Vagina (tissue), 2 donors: ENCODE data around the gene BATF. TPM values are rescaled to one million over a fixed set of nuclear protein-coding genes. Genes with fewer than 3 reads are reported as not detected.

ENCODE experiments used
- DNase-seq, 2 donors: peaks; one replicate each; pipeline ENCODE4 v3.0.0-alpha.2; 2017; ENCODE audit errors: extremely low spot score in 2 of 2
- H3K27ac ChIP-seq: fragments of 200-600 bp; sonication (generic); one replicate; pipeline ENCODE4 v1.5.1; 2019
- H3K27me3 ChIP-seq: fragments of 200-600 bp; sonication (generic); one replicate; pipeline ENCODE4 v1.5.1; 2019
- H3K36me3 ChIP-seq, 2 donors: fragments of 200-600 bp; sonication (generic); one replicate each; pipeline ENCODE4 v1.5.1; 2017 to 2019
- H3K4me1 ChIP-seq: fragments of 200-600 bp; sonication (generic); one replicate; pipeline ENCODE4 v1.5.1; 2019
- H3K4me3 ChIP-seq, 2 donors: fragments of 200-600 bp; sonication (generic); 1 replicate in 1 of 2; 2 replicates in 1 of 2; pipeline ENCODE4 v1.5.1; 2016 to 2019
- H3K9me3 ChIP-seq: fragments of 200-600 bp; sonication (generic); one replicate; pipeline ENCODE4 v1.5.1; 2019
- CTCF ChIP-seq, 3 experiments: fragments of 450-650 bp in 2 of 3; fragments of 200-600 bp in 1 of 3; sonication (generic) in 1 of 3; IDR thresholded peaks; one replicate each; pipeline ENCODE4 v1.5.1; 2017 to 2019; ENCODE audit warnings: antibody characterized with exemption in 3 of 3, mild to moderate bottlenecking in 2 of 3, moderate library complexity in 2 of 3
- POLR2A ChIP-seq, 2 donors: fragments of 450-650 bp; IDR thresholded peaks; one replicate each; pipeline ENCODE4 v1.6.1; 2017; ENCODE audit warnings: antibody characterized with exemption in 2 of 2, mild to moderate bottlenecking in 2 of 2, moderate library complexity in 2 of 2
- POLR2AphosphoS5 ChIP-seq, 2 donors: sonication (generic); formaldehyde crosslinking; IDR thresholded peaks; one replicate each; pipeline ENCODE4 v1.9.0; 2017; ENCODE audit warnings: antibody characterized with exemption in 2 of 2, mild to moderate bottlenecking in 2 of 2, low read depth in 1 of 2; ENCODE audit not compliant: insufficient read depth in 1 of 2
- intact Hi-C: fragments of 100-400 bp; cut with DNase I; formaldehyde crosslinking; loops from one replicate; pipeline ENCODE4 v1.15.1; 2023
- total RNA-seq: library from RNA; depleted of rRNA; stranded (reverse); fragments of >200 nt; gene quantifications from one replicate; pipeline ENCODE4 v1.2.3, GENCODE V29; 2016

Gene BATF
- total RNA-seq, 1 donor from 2014 or later, result 12.0 TPM

- DNase-seq, result no peak
- no peaks in the 10 kb centered on the region for H3K36me3 ChIP-seq
- intact Hi-C loops, result no loop called here
- H3K9me3 ChIP-seq, result no peaks in the 10 kb centered on the region
- peaks cover 5% of the 10 kb centered on the region for H3K4me1 ChIP-seq
- no peak for TF ChIP-seq CTCF (IDR thresholded peaks at IDR 0.05)
- TF ChIP-seq POLR2AphosphoS5 (IDR thresholded peaks at IDR 0.05; ENCODE audit: insufficient read depth in 1 of 2, low read depth in 1 of 2), result no peak
- H3K27me3 ChIP-seq, result no peaks in the 10 kb centered on the region
- H3K27ac ChIP-seq, result no peak overlapping the region
- H3K4me3 ChIP-seq, result no peak overlapping the region
Measured at GRCh38 chr14:75559045-75559444, 36.8 kb downstream of the BATF start.

DNA sequence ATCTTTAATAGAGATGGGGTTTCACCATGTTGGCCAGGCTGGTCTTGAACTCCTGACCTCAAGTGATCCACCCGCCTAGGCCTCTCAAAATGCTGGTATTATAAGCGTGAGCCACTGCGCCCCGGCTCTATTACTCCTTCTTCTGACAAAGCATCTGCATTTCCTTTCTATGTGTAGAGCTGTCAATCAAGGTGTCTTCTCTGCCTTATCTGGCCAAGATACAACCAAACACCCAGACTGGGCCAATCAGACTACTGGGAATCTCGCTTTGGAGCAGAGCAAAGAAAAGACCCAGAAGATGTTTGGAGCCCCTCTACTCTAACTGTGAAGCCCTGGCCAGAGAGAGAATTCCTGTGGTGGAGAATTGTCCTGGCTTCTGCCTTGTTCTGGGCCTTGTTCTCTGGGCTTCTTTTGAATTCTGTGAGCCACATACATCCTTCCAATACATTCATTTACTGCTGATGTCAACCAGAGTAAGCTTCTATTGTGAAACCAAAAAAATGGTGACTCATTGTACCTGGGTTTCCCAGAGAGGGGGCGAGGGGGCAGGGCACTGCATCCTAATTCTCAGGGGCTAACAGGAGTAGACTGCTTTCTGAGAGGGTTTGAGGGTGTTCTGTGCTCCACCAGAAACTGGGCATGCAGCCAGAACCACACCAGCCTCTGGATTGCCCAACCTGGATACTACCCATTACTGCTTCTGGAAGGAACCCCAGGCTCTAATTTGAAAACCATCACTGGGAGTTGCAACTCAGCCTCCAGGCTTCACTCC, 37.4 kb downstream of the BATF start:
- no peak for TF ChIP-seq POLR2A (IDR thresholded peaks at IDR 0.05)
- no peak for TF ChIP-seq POLR2AphosphoS5 (IDR thresholded peaks at IDR 0.05; ENCODE audit: insufficient read depth in 1 of 2, low read depth in 1 of 2)
- TF ChIP-seq CTCF (IDR thresholded peaks at IDR 0.05), result no peak
- Histone ChIP-seq H3K9me3 (no peaks in the 10 kb centered on the region), H3K27me3 (no peaks in the 10 kb centered on the region), H3K27ac (no peak overlapping the region), H3K36me3 (no peaks in the 10 kb centered on the region), H3K4me1 (peaks cover 5% of the 10 kb centered on the region), H3K4me3 (no peak overlapping the region)
- intact Hi-C loops, result no loop called here
- no peak for DNase-seq

DNA sequence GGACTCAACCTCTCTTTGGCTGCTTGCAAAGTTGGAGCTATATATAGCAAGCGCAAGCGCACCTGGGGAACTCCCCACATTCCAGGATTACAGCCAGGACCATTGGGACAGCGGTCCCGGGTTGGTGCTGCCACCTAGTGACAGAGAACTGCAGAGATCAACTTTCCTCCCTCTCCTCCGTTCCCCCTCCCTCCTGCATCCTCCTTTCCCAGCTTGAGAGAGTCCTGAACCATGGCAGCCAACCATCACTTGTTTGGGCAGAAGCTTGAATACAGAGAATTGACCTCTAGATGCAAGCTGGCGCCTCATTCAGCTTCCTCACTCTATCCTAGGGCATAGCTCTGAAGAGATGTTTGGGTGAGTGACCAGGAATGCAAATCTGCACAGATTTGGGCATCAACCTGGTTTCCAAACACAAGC, 38.8 kb downstream of the BATF start:
- no peak for DNase-seq
- peak in 1 of 2 donors; percentile 38 for TF ChIP-seq POLR2AphosphoS5 (IDR thresholded peaks at IDR 0.05; ENCODE audit: insufficient read depth in 1 of 2, low read depth in 1 of 2)
- no peak for TF ChIP-seq POLR2A (IDR thresholded peaks at IDR 0.05)
- TF ChIP-seq CTCF (IDR thresholded peaks at IDR 0.05), result peak; percentile 56 to 64 (median 58)

DNA sequence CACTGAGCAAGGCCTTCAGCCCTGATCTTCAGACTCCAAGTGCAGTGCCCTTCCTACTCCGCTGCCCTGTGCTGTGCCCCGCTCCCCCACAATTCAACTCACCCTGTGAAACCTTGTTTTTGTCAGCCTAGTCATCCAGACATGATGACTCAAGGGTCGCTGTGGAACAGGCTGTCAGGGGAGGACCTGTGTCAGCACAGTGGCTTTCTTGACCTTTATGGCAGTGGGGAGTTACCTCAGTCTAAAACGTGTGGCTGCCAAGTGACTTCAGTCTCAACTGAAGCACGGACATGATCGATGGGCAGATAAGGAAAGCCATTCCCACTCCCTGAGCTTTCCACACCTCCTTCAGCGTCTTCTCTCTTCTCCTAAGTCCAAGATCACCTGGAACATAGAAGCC, 39.8 kb downstream of the BATF start:
- Histone ChIP-seq H3K27me3 (no peaks in the 10 kb centered on the region), H3K9me3 (no peaks in the 10 kb centered on the region), H3K27ac (no peak overlapping the region), H3K4me1 (peaks cover 5% of the 10 kb centered on the region), H3K4me3 (no peak overlapping the region), H3K36me3 (no peaks in the 10 kb centered on the region)
- intact Hi-C loops, result no loop called here
- TF ChIP-seq POLR2A (IDR thresholded peaks at IDR 0.05) (no peak), POLR2AphosphoS5 (IDR thresholded peaks at IDR 0.05; ENCODE audit: insufficient read depth in 1 of 2, low read depth in 1 of 2) (no peak), CTCF (IDR thresholded peaks at IDR 0.05) (no peak)
- no peak for DNase-seq

More for the DNA sequence above, 38.8 kb downstream of the BATF start:
- intact Hi-C loops, result no loop called here
- H3K27me3 ChIP-seq, result no peaks in the 10 kb centered on the region
- H3K4me1 ChIP-seq, result peaks cover 5% of the 10 kb centered on the region
- H3K36me3 ChIP-seq, result no peaks in the 10 kb centered on the region
- no peak overlapping the region for H3K27ac ChIP-seq
- no peak overlapping the region for H3K4me3 ChIP-seq
- no peaks in the 10 kb centered on the region for H3K9me3 ChIP-seq

DNA sequence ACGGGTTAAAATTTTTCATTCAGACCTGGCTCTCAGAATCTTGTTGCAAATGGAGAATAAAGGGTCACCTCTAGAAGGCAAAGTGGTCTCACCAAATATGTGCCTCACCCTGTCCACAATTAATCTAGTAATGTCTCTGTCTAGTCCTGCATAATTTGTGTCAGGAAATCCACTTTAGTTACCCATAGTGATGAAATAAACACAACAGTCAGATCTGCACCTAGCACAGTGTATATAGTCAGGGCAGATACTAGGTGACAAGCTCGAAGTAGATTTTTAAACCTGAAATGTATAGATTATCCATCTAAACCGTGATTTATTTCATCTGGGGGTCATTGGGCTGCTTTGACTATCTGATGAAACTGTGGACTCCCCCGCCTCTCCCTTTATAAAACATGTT, 40.2 kb downstream of the BATF start:
- no peaks in the 10 kb centered on the region for H3K36me3 ChIP-seq
- no peak for DNase-seq
- no peak overlapping the region for H3K27ac ChIP-seq
- TF ChIP-seq POLR2A (IDR thresholded peaks at IDR 0.05) (no peak), POLR2AphosphoS5 (IDR thresholded peaks at IDR 0.05; ENCODE audit: insufficient read depth in 1 of 2, low read depth in 1 of 2) (no peak), CTCF (IDR thresholded peaks at IDR 0.05) (no peak)
- peaks cover 5% of the 10 kb centered on the region for H3K4me1 ChIP-seq
- H3K9me3 ChIP-seq, result no peaks in the 10 kb centered on the region
- H3K4me3 ChIP-seq, result no peak overlapping the region
- intact Hi-C loops, result no loop called here
- no peaks in the 10 kb centered on the region for H3K27me3 ChIP-seq
